Measurements from ENCODE around the gene PTGS1. TPM values are rescaled to one million over a fixed set of nuclear protein-coding genes. Genes with fewer than 3 reads are reported as not detected.
"Not testable (repeated sequence)": the region's sequence is repeated elsewhere in the genome, so short reads cannot be mapped to it uniquely, and the experiment has no call there.

Gene PTGS1
- total RNA-seq (1 to 10 TPM in 3 of 4 donors, under 1 TPM in 1; 0.78 to 3.8 (median 1.8) TPM), polyA plus RNA-seq (1 to 10 TPM in 1 of 3 donors, under 1 TPM in 2; 0.56 to 5.6 (median 0.62) TPM)
- long read RNA-seq, donor 1 = 0 reads
- long read RNA-seq, donor 2, partial matches to known transcripts = 1 of 1 reads
- long read RNA-seq, donor 2, other reads (novel, unspliced or antisense) = 0 of 1 reads

- peak in 3 of 4 donors; percentile 46 to 66 (median 54) for ATAC-seq
- intact Hi-C loops (cut with DNase I) = no loop called here
- peaks cover 5% of the 10 kb centered on the region for H3K4me1 ChIP-seq
These were observed at the start of gene PTGS1 for GRCh38 chr9:122370869-122371755. PTGS1 (plus strand) TSS chr9:122371024; CDS start chr9:122371085, 61 bp downstream.

DNA sequence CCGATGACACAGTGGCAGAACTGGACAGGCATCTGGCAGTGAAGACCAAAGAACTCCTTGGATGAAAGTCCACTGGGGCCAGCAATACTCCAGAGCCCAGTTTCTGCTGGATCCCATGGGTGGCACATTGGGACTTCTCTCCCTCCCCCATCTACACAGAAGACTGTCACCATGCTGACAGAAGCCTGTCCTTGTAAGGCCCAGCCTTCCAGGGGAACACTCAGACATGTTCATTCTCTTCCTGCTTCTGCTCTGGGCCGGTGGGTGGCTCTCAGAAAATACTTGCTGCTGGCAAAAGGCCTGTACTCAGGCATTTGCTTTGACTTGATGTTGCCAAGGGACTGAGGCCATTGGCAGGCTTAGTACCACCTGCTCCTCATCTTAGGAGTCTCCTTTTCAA is 48.3 kb upstream of the PTGS1 start:
- H3K27ac ChIP-seq = peak overlapping the region; percentile 30
- no peaks in the 10 kb centered on the region for H3K27me3 ChIP-seq (ENCODE audit: insufficient read depth in 3 of 3, low read length in 2 of 3)
- ATAC-seq (peak in 3 of 4 donors; percentile 33 to 51 (median 48)), DNase-seq (no peak)
- no peak overlapping the region for H3K4me3 ChIP-seq
- peaks cover 13 to 42% of the 10 kb centered on the region in 2 donors for H3K36me3 ChIP-seq (ENCODE audit: insufficient read depth in 1 of 2, low read depth in 1 of 2)
- TF ChIP-seq, protein P1, sequence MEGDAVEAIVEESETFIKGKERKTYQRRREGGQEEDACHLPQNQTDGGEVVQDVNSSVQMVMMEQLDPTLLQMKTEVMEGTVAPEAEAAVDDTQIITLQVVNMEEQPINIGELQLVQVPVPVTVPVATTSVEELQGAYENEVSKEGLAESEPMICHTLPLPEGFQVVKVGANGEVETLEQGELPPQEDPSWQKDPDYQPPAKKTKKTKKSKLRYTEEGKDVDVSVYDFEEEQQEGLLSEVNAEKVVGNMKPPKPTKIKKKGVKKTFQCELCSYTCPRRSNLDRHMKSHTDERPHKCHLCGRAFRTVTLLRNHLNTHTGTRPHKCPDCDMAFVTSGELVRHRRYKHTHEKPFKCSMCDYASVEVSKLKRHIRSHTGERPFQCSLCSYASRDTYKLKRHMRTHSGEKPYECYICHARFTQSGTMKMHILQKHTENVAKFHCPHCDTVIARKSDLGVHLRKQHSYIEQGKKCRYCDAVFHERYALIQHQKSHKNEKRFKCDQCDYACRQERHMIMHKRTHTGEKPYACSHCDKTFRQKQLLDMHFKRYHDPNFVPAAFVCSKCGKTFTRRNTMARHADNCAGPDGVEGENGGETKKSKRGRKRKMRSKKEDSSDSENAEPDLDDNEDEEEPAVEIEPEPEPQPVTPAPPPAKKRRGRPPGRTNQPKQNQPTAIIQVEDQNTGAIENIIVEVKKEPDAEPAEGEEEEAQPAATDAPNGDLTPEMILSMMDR (IDR thresholded peaks at IDR 0.05) = no peak
- 36 to 38% (median 37%) methylated on average over 2 of the region's 2 CpGs for WGBS, 3 donors
- no peaks in the 10 kb centered on the region for H3K9me3 ChIP-seq
- H3K4me1 ChIP-seq = peaks cover 18% of the 10 kb centered on the region
- intact Hi-C loops (cut with DNase I) = no loop called here

More at GRCh38 chr9:122370869-122371755, at the start of gene PTGS1:
- TF ChIP-seq, protein P1 (IDR thresholded peaks at IDR 0.05) = no peak
- peak; percentile 50 to 70 for DNase-seq
- Histone ChIP-seq H3K27ac (no peak within 1 kb of the TSS), H3K9me3 (no peaks in the 10 kb centered on the region), H3K27me3 (ENCODE audit: insufficient read depth in 3 of 3, low read length in 2 of 3) (peaks cover 0 to 5% (median 0%) of the 10 kb centered on the region in 3 donors), H3K4me3 (peak within 1 kb of the TSS; percentile 56), H3K36me3 (ENCODE audit: insufficient read depth in 1 of 2, low read depth in 1 of 2) (no peaks in the 10 kb centered on the region)
- 11 to 15% (median 14%) methylated on average over 35 to 39 of the region's 39 CpGs for WGBS, 3 donors

DNA sequence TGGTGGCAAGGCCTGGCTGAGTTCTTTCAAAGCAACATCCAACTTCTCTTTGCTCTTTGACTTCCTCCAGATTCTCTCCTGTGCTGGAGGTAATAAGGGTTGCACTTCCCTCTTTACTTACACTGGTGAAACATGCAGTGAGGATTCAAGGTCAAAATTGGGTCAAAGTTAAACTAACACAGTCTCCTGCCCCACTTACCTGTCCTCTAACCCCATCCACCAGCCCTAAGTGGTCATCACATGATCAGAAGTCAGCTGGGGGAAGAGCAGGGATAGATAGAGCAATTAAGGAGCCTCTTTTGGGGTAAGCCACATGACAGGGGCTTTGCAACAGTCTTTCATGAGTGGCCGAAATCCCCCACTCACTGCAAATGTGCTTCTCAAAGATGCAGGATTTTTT is 46.2 kb upstream of the PTGS1 start:
- Histone ChIP-seq H3K36me3 (ENCODE audit: insufficient read depth in 1 of 2, low read depth in 1 of 2) (peaks cover 13 to 62% of the 10 kb centered on the region in 2 donors), H3K4me1 (peaks cover 14% of the 10 kb centered on the region)
- H3K4me3 ChIP-seq; H3K27ac ChIP-seq; H3K9me3 ChIP-seq; H3K27me3 ChIP-seq (ENCODE audit: insufficient read depth in 3 of 3, low read length in 2 of 3); ATAC-seq; intact Hi-C loops (cut with DNase I); DNase-seq: not testable (repeated sequence)
- WGBS, 3 donors = 94 to 96% (median 95%) methylated on average over 1 of the region's 1 CpG

- intact Hi-C loops (cut with DNase I) = no loop called here
- Histone ChIP-seq H3K4me1 (peaks cover 14% of the 10 kb centered on the region), H3K27me3 (ENCODE audit: insufficient read depth in 3 of 3, low read length in 2 of 3) (no peaks in the 10 kb centered on the region), H3K9me3 (no peaks in the 10 kb centered on the region), H3K36me3 (ENCODE audit: insufficient read depth in 1 of 2, low read depth in 1 of 2) (peaks cover 13 to 63% of the 10 kb centered on the region in 2 donors), H3K4me3 (no peak overlapping the region), H3K27ac (no peak overlapping the region)
- DNase-seq = no peak
- TF ChIP-seq, protein P1 (IDR thresholded peaks at IDR 0.05) = no peak
- ATAC-seq = peak in 1 of 4 donors; percentile 72
- 41 to 61% (median 42%) methylated on average over 1 of the region's 1 CpG for WGBS, 3 donors
These were observed 45.7 kb upstream of the PTGS1 start for GRCh38 chr9:122325124-122325523.

DNA sequence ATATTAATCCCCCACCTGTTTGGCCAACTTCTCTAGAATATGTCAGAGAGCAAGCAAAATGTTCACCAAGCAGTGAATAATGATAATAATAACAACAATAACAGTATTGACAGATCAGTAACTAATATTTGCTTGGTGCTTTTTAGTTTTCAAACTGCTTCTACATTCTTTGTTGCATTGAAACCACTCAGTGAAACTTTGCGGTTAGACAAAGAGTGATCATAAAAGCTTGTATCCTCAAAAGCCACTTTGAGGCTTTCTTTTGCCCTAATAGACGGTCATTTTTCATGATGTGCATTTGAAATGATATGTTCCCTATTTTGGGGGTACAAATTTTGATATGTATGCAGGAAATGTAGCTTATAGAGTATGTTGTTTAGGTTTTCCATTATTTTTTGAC is 43.6 kb upstream of the PTGS1 start:
- intact Hi-C loops (cut with DNase I) = no loop called here
- 95 to 98% (median 96%) methylated on average over 2 of the region's 2 CpGs for WGBS, 3 donors
- H3K9me3 ChIP-seq = no peaks in the 10 kb centered on the region
- no peaks in the 10 kb centered on the region for H3K27me3 ChIP-seq (ENCODE audit: insufficient read depth in 3 of 3, low read length in 2 of 3)
- ATAC-seq (no peak), DNase-seq (no peak)
- H3K36me3 ChIP-seq (ENCODE audit: insufficient read depth in 1 of 2, low read depth in 1 of 2) = peaks cover 13 to 63% of the 10 kb centered on the region in 2 donors
- no peak overlapping the region for H3K4me3 ChIP-seq
- H3K27ac ChIP-seq = no peak overlapping the region
- peaks cover 10% of the 10 kb centered on the region for H3K4me1 ChIP-seq
- TF ChIP-seq, protein P1 (IDR thresholded peaks at IDR 0.05) = no peak
